ENCODE measurements around the gene PRPF19.
"Not testable (repeated sequence)": the region's sequence is repeated elsewhere in the genome, so short reads cannot be mapped to it uniquely, and the experiment has no call there.

Gene PRPF19

GRCh38 chr11:60923326-60923725, 16.9 kb upstream of the PRPF19 start:
- DNase-seq (ENCODE audit: low read depth), result no peak

- no peak for DNase-seq (ENCODE audit: low read depth)
Observed at GRCh38 chr11:60922906-60923305, 16.5 kb upstream of the PRPF19 start.

- DNase-seq (ENCODE audit: low read depth), result no peak
Observed at GRCh38 chr11:60921777-60922335, 15.5 kb upstream of the PRPF19 start.

DNA sequence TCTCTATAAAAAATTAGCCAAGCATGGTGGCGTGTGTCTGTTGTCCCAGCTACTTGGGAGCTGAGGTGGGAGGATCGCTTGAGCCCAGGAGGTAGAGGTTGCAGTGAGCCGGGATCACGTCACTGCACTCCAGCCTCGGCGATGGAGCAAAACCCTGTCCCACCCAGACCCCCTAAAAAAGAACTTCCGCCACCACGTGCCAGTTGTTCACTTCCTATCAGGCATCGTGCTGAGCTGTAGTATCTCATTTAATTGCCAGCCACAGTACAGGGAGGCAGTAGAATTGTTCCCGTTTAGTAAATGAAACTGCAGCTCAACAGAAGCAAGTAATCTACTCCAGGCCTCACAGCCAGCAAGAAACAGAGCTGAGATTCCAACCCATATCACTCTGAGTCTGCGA, 14.9 kb upstream of the PRPF19 start:
- no peak for DNase-seq (ENCODE audit: low read depth)

GRCh38 chr11:60919956-60920355, 13.6 kb upstream of the PRPF19 start:
- no peak for DNase-seq (ENCODE audit: low read depth)

- DNase-seq (ENCODE audit: low read depth), result no peak
Observed at GRCh38 chr11:60919320-60919719, 12.9 kb upstream of the PRPF19 start.

- no peak for DNase-seq (ENCODE audit: low read depth)
Observed at GRCh38 chr11:60918939-60919265, 12.5 kb upstream of the PRPF19 start.

DNA sequence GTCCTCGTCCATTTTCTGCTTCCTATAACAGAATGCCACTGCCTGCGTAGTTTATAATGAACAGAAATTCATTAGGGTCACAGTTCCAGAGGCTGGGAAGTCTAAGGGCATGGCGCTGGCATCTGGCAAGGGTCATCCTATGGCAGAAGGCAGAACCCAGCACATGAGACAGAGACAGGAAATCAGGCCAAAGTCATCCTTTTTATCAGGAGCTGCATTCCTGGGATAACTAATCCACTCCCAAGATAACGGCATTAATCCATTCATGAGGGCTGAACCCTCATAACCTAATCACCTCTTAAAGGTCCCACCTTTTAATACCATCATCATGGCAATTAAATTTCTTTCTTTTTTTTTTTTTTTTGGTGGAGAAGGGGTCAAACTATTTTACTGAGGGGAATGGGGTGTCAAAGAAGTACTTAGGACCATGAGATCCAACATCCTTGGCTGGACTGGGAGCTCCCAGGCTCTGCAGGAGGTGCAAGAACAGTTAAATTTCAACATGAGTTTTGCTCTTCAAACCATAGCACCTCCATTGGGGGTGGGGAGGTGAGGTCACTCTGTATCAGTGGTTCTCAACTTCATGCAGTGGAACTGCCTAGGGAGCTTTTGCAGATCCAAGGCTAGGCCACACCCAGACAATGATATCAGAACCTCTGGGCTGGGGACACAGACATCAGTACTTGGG, 12.0 kb upstream of the PRPF19 start:
- no peak for DNase-seq (ENCODE audit: low read depth)

DNA sequence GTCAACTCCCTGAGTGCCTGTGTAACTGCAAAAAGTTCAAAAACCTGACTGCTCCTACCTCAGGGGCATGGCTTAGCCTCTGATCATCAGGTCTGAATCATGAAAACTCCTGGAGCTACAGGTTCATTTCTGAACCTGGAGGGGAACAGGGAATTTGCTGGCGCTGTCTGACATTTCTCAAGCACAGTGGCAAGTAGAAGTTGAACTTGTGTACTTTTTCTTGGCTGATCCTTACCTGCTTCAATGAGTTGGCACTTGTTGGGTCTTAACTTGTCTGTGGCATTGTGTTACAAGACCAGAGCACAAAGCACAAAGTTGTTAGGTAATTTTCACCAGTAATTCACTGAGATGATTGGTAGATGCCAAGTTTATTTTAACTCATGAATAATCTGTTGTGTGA, 10.9 kb upstream of the PRPF19 start:
- DNase-seq (ENCODE audit: low read depth), result no peak

- no peak for DNase-seq (ENCODE audit: low read depth)
Observed at GRCh38 chr11:60916669-60917206, 10.4 kb upstream of the PRPF19 start.

DNA sequence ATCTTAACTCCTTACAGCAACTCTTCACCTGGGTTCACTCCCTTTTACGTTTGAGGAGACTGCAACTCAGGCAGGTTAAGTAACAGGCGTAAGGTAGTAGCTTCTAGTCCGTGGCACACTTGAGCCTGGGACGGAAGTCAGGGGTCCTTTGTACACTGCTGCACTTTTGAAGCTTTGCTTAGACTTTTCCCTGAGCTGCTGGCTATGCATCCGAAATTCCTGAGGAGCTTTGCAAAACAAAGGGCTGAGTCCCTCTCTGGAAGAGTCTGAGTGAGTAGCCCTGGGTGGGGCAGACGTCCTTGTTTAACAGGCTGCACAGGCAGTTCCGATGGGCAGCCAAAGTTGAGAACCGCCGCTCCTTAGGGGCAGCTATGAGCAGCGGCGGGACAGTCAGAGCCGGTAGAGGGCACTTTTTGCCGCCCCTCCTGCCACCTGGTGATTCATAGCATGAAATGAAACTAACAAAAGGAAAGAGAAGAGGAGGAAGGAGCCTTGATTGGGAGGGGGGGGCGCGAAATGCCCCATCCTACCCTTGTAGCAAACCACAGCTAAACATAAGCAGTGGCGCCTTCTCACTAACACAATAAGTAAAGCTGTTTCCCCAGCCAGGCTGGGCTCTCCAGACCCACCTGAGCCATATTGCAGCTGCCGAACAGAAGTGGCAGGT, 9.0 kb upstream of the PRPF19 start:
- DNase-seq (ENCODE audit: low read depth), result peak; percentile 62

DNA sequence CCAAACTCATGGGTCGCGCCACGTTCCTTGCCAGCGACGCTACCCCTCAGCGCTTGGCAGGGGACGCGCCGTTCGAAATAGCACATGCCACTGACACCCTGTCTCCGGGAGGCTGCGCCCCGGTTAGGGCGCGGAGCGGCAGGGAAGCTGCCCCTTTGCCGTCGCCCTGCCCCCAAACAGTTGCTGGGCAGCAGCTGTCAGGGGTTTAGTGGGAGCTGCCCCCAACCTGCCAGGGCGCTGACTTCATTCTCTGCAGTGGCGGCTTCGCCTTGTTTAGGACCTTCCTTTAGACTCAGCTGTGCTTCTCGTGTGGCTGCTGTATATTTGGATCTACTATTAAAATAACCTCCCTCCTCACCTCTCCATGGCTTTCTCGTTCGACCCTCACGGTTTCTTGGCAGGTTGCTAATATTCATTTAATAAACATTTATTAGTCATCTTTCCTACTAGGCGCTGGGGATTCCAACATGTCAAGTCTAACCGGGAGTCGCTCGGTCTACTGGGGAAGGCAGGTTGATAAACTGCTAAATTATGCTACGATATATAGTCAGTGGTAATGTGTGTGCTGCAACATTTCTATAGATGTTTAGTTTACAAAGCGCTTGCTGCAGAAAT, 8.4 kb upstream of the PRPF19 start:
- no peak for DNase-seq (ENCODE audit: low read depth)

GRCh38 chr11:60913793-60914632, 7.6 kb upstream of the PRPF19 start, which contains the start of gene TMEM109:
TSS of gene TMEM109 (plus strand) at chr11:60914158. CDS start at chr11:60919694, 5,536 bp downstream.
- DNase-seq (ENCODE audit: low read depth), result peak; percentile 85

DNA sequence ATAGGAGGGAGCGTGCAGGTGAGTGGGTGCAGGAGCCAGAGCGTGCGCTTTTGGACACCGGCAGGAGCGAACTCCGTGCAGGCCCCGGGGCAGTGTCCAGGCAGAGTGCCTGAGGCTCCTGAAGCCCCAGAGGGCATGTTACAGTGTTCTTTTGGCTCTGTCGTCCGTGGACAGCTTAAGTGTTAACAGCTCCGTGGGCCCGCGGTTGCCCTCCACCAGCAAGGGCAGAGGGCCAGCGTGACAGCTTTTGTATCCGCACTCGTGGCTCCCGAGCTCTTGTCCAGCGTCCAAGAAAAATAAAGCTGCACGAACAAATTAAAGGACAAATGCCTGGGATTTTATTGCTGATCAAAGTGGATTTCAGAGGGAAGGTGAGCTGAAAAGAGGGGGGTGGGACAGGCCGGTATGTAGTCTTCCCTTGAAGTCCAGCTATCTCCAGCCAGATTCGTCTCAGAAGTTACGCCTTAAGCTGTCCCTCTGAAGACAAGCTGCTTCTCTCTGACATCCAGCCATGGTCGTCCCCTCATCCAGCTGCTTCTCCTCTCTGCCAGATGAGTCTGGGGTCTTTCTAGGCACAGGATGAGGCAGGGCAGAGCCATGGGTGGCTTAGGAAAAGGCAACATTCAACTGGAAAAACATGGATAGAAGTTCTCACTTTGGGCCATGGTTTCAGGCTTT, 6.6 kb upstream of the PRPF19 start:
- no peak for DNase-seq (ENCODE audit: low read depth)

DNA sequence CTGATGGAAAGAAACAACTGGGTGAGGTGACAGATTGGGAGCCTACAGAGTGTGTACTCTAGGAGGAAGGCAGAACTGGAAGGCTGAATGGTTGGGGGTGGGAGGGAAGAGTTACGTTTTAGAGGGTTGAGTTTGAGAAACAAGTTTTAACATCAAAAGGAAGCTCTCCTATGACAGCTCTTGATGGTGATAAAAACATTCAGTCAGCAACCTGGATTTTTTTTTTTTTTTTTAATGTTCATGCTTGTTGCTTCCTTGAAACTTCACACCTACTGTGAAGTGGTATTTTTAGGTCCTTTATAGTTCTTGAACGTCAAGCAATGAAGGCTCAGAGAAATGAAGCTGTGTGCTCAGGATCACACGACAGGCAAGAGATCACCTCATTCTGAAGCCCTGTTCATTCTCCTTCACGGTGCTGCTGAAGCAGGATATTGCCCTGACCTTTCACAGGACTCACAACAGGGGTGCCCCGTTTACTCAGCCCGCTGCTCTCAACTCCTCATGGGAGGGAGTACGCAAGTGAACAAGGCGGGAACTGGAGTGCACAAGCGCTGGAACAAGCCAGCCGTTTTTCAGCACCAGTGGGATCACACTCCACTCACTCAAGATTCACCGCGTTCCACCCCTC, 6.0 kb upstream of the PRPF19 start:
- no peak for DNase-seq (ENCODE audit: low read depth)

GRCh38 chr11:60910711-60911380, 4.5 kb upstream of the PRPF19 start:
- DNase-seq (ENCODE audit: low read depth), result no peak

- no peak for DNase-seq (ENCODE audit: low read depth)
Observed at GRCh38 chr11:60910281-60910687, 3.9 kb upstream of the PRPF19 start.

GRCh38 chr11:60909680-60910280, 3.4 kb upstream of the PRPF19 start:
- DNase-seq (ENCODE audit: low read depth), result not testable (repeated sequence)

GRCh38 chr11:60908803-60909202, 2.4 kb upstream of the PRPF19 start:
- no peak for DNase-seq (ENCODE audit: low read depth)

- no peak for DNase-seq (ENCODE audit: low read depth)
Observed at GRCh38 chr11:60905551-60906113, 753 bp downstream of the PRPF19 start.

Measured in stimulated activated CD4-positive, alpha-beta T cell treated with anti-CD3 and anti-CD28 coated beads, Interleukin-2, amount 100 ng/mL, for 4 hours (primary cell).